Measurements from ENCODE around the gene CCDC60.

The CCDC60 gene

GRCh38 chr12:119365451-119365850 lies 30.9 kb downstream of the CCDC60 start:
- Histone ChIP-seq H3K4me1 (ENCODE audit: control insufficient read depth, low read length) (no peaks in the 10 kb centered on the region), H4K20me1 (ENCODE audit: control insufficient read depth, insufficient read depth, low read depth, low read length) (no peaks in the 10 kb centered on the region), H3K27me3 (ENCODE audit: control insufficient read depth, low read length) (no peaks in the 10 kb centered on the region), H3K27ac (ENCODE audit: low read depth, low read length) (no peak overlapping the region), H3K9me3 (ENCODE audit: control insufficient read depth, insufficient read depth, low read length) (no peaks in the 10 kb centered on the region), H3K4me2 (ENCODE audit: low read length) (no peak overlapping the region), H3K79me2 (ENCODE audit: control insufficient read depth, low read length) (no peaks in the 10 kb centered on the region), H3K36me3 (ENCODE audit: control insufficient read depth, low read length) (no peaks in the 10 kb centered on the region), H3F3A (ENCODE audit: control insufficient read depth, insufficient read depth) (no peaks in the 10 kb centered on the region), H3K9me2 (replicated peaks; ENCODE audit: control insufficient read depth, low read length) (no peaks in the 10 kb centered on the region), H3K4me3 (ENCODE audit: low read length) (no peak overlapping the region)
- TF ChIP-seq EZH2phosphoT487 (IDR thresholded peaks at IDR 0.05; ENCODE audit: borderline replicate concordance, low read length) = no peak
- TF ChIP-seq CTCF (IDR thresholded peaks at IDR 0.05; ENCODE audit: low read depth, low read length, poor library complexity, severe bottlenecking) = no peak

GRCh38 chr12:119366007-119366406 lies 31.5 kb downstream of the CCDC60 start:
- H3K4me3 ChIP-seq (ENCODE audit: low read length) = no peak overlapping the region
- H3K36me3 ChIP-seq (ENCODE audit: control insufficient read depth, low read length) = no peaks in the 10 kb centered on the region
- no peak overlapping the region for H3K4me2 ChIP-seq (ENCODE audit: low read length)
- no peaks in the 10 kb centered on the region for H3K9me2 ChIP-seq (replicated peaks; ENCODE audit: control insufficient read depth, low read length)
- H3K9me3 ChIP-seq (ENCODE audit: control insufficient read depth, insufficient read depth, low read length) = no peaks in the 10 kb centered on the region
- no peaks in the 10 kb centered on the region for H3F3A ChIP-seq (ENCODE audit: control insufficient read depth, insufficient read depth)
- no peak for TF ChIP-seq CTCF (IDR thresholded peaks at IDR 0.05; ENCODE audit: low read depth, low read length, poor library complexity, severe bottlenecking)
- no peak for TF ChIP-seq EZH2phosphoT487 (IDR thresholded peaks at IDR 0.05; ENCODE audit: borderline replicate concordance, low read length)
- H3K27me3 ChIP-seq (ENCODE audit: control insufficient read depth, low read length) = no peaks in the 10 kb centered on the region
- no peaks in the 10 kb centered on the region for H4K20me1 ChIP-seq (ENCODE audit: control insufficient read depth, insufficient read depth, low read depth, low read length)
- H3K27ac ChIP-seq (ENCODE audit: low read depth, low read length) = no peak overlapping the region
- no peaks in the 10 kb centered on the region for H3K79me2 ChIP-seq (ENCODE audit: control insufficient read depth, low read length)
- no peaks in the 10 kb centered on the region for H3K4me1 ChIP-seq (ENCODE audit: control insufficient read depth, low read length)

- Histone ChIP-seq H3K9me3 (ENCODE audit: control insufficient read depth, insufficient read depth, low read length) (no peaks in the 10 kb centered on the region), H3K9me2 (replicated peaks; ENCODE audit: control insufficient read depth, low read length) (no peaks in the 10 kb centered on the region), H3K4me2 (ENCODE audit: low read length) (no peak overlapping the region), H3K36me3 (ENCODE audit: control insufficient read depth, low read length) (no peaks in the 10 kb centered on the region), H3K79me2 (ENCODE audit: control insufficient read depth, low read length) (no peaks in the 10 kb centered on the region), H4K20me1 (ENCODE audit: control insufficient read depth, insufficient read depth, low read depth, low read length) (no peaks in the 10 kb centered on the region), H3K4me1 (ENCODE audit: control insufficient read depth, low read length) (no peaks in the 10 kb centered on the region), H3F3A (ENCODE audit: control insufficient read depth, insufficient read depth) (no peaks in the 10 kb centered on the region), H3K27ac (ENCODE audit: low read depth, low read length) (no peak overlapping the region), H3K4me3 (ENCODE audit: low read length) (no peak overlapping the region), H3K27me3 (ENCODE audit: control insufficient read depth, low read length) (no peaks in the 10 kb centered on the region)
- TF ChIP-seq EZH2phosphoT487 (IDR thresholded peaks at IDR 0.05; ENCODE audit: borderline replicate concordance, low read length) = no peak
- TF ChIP-seq CTCF (IDR thresholded peaks at IDR 0.05; ENCODE audit: low read depth, low read length, poor library complexity, severe bottlenecking) = no peak
These were observed 34.6 kb downstream of the CCDC60 start for GRCh38 chr12:119369161-119369560.

All from DOHH2 (cell line).